ENCODE results near the gene ZC3H12C.
"Not testable (repeated sequence)": the region's sequence is repeated elsewhere in the genome, so short reads cannot be mapped to it uniquely, and the experiment has no call there.

ZC3H12C gene

DNA sequence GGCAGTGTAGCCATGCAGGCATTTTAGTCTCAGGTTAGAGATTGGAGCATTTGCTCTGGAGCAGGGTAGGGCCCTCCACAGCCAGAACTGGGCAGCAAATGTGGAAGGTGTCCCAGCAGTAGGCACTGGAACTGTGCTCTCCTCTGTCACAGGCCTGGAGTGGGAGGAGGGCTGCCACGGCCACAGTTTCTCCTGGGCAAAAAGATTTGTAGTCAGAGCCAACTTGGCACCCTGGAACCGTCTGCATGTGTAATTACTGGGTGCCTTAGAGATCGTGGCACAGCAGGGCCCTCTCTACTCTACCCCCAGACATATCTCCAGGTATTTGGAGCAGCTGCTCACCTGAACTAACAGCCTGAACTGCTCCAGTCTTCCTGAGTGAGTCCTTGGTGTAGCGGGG, 93.7 kb downstream of the ZC3H12C start:
- no peak for DNase-seq

DNA sequence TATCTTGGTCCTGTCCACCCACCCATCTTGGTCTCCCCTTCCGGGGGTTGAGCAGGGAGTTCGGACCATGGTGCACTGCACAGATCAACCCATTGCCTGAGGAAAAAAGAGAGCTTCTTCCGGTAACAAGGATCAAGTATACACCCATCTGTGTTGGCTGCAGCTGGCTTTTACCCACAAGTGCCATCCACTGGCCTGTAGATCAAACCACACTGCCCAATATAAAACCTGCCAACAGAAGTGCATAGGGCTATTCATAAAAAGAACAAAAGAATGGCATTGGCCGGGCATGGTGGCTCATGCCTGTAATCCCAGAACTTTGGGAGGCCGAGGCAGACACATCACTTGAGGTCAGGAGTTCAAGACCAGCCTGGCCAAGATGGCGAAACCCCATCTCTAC, 94.5 kb downstream of the ZC3H12C start:
- DNase-seq = no peak

DNA sequence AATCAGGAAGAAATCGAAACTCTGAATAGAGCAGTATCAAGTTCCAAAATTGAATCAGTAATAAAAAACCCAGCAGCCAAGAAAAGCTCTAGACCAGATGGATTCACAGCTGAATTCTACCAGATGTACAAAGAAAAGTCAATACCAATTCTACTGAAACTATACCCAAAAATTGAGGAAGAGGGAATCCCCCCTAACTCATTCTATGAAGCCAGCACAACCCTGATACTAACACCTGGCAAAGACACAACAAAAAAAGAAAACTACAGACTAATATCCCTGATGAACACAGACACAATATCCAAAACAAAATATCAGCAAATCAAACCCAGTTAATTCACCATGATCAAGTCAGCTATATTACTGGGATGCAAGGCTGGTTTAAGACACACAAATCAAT, 97.7 kb downstream of the ZC3H12C start:
- DNase-seq = no peak

DNA sequence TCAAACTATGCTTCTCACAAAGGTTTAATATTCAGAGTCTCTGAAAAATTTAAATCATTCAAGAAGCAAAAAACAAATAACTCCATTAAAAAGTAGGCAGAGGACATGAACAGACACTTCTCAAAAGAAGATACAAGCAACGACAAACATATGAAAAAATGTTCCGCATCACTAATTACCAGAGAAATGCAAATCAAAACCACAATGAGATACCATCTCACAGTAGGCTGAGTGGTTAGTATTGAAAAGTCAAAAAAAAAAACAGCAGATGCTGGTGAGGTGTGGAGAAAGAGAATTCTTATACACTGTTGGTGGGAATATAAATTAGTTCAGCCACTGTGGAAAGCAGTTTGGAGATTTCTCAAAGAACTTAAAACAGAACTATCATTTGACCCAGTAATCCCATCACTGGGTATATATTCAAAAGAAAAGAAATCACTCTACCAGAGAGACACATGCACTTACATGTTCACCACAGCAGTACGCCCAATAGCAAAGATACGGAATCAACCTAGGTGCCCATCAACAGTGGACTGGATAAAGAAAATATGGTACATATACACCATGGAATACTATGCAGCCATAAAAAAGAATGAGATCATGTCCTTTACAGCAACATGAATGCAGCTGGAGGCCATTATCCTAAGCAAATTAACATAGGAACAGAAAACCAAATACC, 99.6 kb downstream of the ZC3H12C start:
- not testable (repeated sequence) for DNase-seq

DNA sequence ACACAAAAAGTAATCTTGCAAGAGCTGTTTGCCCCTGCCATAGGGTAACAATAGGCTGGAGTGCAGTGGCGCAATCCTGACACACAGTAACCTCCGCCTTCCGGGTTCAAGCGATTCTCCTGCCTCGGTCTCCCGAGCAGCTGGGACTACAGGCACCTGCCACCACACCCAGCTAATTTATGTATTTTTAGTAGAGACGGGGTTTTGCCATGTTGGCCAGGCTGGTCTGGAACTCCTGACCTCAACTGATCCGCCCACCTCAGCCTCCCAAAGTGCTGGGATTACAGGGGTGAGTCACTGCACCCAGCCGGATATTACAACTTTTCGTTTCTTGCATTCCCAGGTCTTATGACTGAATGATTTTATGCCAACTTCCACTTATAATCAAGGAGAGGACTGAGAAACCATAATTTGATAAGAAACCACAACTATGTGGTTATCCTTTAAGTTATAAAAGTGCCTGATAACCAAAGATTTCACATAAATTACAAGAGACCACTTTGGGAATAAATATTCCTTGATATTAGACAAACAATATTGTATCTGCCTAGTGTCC, 101.1 kb downstream of the ZC3H12C start:
- DNase-seq = not testable (repeated sequence)

DNA sequence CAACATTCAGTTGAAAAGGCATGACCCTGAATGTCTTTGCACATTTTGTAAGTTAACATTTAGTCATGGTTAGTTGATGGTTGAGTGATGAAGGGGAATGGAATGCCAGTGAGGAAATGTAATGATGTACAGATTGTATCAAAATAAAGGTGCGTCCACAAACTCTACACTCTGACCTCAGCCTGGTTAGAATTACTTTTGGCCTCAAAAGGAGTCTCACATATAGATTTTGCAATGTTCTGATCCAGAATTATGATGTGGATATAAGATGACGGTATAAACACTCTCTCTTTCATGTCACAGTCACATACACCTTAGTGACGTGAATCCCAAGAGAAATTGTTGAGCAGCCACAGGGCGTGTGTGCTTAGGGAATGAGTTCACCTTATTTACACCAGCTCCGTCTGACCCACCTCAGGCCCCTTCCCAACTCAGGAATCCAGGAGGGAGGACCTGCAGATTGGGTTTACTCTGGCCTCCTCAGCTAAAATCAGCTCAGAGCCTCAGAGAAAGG, 103.1 kb downstream of the ZC3H12C start:
- no peak for DNase-seq

DNA sequence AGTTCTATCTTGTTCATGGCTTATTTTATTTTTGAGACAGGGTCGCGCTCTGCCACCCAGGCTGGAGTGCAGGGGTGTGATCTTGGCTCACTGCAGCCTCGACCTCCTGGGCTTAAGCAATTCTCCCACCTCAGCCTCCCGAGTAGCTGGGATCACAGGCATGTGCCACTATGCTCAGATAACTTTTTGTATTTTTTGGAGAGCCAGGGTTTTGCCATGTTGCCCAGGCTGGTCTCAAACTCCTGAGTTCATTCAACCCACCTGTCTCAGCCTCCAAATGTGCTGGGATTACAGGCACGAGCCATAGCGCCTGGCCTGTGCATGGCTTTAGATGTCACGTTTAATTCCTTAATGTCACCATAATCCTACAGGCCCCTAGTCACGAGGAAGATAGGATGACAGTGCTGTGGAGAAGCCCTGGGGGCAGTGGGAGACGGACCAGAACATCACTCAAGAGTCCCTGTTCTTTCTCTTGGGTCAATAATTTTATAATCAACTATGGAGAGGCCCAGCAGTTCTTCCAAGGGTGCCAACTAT, 103.8 kb downstream of the ZC3H12C start:
- no peak for DNase-seq

DNA sequence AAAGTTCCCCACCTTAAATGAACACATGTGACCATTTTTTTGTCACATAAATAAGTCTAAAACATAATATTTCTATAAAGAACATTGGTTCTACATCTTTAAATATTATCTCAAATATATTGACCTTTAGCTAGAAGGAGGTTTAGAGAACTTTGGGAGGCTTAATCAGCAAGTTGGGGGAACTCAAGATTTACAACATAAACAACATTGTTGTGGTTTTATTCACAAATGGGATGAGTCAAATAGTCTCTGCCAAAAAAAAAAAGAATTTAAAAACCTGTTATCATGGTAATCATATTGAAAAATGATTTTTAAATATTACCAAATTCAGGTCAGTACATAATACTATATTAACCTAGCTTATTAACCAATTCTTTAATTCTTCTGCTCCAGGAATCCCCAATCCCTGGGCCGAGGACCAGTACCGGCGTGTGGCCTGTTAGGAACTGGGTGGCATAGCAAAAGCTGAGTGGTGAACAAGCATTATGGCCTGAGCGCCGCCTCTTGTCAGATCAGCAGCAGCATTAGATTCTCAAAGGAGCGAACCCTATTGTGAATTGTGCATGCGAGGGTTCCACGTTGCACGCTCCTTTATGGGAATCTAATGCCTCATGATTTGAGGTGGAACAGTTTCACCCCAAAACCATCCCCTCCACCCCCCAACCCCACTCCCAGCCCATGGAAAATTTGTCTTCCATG, 105.0 kb downstream of the ZC3H12C start:
- no peak for DNase-seq

DNA sequence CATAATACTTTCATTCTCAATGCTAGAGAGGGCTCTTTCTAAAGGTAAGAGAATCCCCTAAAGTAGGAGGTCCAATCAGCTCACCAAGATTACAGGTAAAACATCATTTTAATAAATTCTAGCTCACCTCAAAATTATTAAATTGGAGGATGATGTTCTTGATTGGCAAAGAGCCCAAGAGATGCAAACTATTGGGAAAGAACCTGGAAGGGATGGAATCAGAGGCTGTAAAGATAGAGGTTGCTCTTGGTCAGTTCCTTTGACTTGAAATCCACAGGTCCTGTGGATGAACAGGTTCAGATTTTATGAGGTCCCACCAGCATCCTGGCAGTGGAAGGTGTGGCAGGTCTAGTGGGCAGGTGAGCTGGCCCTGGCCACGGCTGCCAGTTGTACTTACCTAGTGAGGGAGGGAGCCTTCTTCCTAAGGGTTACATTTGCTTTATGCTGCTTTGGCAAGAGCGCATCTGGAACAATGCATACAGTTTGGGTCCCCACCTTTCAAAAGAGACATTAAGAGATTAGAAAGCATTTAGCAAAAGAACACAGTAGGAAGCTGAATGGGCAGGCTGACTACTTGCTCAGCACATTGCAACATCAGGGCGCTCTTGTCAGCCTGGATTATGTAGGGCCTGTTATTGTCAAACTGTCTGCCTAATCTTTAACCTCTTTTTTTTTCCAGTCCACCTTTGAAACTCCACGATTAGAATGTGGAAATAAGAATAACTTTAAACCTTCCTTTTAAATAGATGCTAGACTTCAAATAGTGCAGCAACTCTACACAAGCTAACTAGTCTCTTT, 106.2 kb downstream of the ZC3H12C start:
- no peak for DNase-seq

DNA sequence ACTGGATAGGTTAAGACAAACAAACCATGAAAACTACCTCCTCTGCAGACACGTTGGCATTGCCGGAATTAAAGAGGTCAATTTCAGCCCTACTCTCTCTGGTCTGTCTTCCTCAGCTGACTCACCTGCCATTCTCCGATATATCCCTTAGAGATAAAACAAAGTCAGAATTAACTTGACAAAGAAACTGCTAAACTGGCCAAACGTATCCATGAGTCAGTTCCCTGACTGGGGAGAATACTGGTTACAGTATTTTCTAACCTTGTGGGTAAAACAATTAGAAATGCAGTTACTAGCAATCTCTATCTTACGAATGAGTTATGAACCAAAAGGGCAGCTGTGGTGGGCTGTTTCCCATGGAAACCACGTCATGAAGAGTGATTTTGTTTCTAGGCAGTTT, 107.0 kb downstream of the ZC3H12C start:
- DNase-seq = no peak

DNA sequence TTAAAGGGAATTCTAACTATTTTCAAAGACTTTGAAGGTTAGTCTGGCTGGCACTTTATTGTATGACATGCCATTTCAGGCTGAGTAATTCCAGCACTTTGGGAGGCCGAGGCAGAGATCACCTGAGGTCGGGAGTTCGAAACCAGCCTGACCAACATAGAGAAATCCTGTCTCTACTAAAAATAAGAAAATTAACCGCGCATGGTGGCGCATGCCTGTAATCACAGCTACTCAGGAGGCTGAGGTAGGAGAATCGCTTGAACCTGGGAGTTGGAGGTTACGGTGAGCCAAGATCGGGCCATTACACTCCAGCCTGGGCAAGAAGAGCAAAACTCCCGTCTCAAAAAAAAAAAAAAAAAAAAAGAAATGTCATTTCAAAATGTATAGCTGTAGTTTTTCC, 107.6 kb downstream of the ZC3H12C start:
- DNase-seq = no peak

DNA sequence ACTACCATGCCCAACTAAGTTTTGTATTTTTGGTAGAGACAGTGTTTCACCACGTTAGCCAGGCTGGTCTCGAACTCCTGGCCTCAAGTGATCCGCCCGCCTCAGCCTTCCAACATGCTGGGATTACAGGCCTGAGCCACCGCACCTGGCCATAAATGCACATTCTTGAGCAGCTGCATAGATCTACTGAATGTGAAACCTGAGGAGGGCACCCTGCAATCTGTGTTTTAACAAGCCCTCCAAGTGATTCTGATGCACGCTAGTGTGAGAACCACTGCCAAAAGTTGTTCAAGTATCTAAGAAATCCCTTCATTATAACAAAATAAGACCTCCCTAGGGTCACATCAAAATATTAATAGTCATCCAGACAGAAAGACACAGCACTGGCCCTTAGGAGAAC, 113.9 kb downstream of the ZC3H12C start:
- no peak for DNase-seq

DNA sequence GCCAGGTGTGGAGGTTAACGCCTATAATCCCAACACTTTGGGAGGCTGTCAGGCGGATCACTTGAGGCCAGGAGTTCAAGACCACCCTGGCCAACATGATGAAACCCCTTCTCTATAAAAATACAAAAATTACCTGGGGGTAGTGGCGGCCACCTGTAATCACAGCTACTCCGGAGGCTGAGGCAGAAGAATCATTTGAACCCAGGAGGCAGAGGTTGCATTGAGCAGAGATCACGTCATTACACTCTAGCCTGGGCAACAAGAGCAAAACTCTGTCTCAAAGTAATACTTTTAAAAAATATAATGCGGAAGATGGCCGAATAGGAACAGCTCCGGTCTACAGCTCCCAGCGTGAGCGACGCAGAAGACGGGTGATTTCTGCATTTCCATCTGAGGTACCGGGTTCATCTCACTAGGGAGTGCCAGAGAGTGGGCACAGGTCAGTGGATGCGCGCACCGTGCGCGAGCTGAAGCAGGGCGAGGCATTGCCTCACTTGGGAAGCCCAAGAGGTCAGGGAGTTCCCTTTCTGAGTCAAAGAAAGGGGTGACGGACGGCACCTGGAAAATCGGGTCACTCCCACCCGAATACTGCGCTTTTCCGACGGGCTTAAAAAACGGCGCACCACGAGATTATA, 115.6 kb downstream of the ZC3H12C start:
- peak in 1 of 2 donors; percentile 14 for DNase-seq

DNA sequence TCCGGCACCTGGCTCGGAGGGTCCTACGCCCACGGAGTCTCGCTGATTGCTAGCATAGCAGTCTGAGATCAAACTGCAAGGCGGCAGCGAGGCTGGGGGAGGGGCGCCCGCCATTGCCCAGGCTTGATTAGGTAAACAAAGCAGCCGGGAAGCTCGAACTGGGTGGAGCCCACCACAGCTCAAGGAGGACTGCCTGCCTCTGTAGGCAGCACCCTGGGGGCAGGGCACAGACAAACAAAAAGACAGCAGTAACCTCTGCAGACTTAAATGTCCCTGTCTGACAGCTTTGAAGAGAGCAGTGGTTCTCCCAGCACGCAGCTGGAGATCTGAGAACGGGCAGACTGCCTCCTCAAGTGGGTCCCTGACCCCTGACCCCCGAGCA, 116.1 kb downstream of the ZC3H12C start:
- not testable (repeated sequence) for DNase-seq

DNA sequence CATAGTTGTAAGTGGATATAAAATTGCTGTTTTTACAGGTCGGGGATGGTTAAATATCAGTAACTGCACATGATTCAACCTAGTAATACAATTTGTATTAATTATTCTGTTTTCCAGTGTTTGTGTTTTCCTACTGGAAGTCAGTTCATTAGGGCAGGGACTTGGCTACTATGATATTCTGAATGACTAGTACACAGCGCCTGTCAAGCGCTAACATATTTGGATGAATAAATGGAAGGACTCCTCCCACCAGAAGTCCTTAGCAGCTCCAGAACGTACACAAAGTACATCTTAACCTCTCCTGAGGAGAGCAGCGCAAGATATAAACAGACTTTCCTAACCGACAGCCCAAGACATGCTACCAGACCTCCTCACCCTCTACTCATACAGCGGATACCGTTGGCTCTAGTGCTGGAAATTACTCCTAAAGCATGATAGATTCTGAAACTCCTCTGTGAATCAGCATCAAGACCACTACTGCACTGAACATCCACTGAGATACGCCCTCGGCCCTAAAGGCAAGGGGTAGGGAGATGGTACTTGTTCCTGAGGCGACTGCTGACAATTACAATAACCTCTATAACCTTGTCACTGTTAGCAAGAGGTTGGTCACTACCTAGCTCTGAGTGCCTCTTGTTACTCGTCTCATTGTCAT, 124.2 kb downstream of the ZC3H12C start:
- no peak for DNase-seq

DNA sequence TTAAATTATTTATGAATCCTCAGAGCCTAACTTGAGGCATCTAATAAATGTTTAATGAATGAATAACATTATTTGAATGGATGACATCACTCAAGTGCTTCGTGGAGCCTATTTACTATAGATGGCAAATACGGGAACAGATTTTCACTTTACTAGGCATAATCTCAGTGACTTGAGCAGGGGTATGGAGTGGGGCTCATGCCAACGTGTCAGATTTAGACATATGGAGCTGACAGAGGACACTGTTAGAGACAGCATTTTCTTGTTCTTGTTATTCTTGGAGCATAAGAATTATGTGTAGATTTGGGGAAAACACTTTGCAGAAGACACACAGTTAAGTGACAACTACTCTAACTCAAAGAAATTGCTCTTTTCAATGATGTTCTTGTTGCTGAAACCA, 124.7 kb downstream of the ZC3H12C start:
- no peak for DNase-seq

DNA sequence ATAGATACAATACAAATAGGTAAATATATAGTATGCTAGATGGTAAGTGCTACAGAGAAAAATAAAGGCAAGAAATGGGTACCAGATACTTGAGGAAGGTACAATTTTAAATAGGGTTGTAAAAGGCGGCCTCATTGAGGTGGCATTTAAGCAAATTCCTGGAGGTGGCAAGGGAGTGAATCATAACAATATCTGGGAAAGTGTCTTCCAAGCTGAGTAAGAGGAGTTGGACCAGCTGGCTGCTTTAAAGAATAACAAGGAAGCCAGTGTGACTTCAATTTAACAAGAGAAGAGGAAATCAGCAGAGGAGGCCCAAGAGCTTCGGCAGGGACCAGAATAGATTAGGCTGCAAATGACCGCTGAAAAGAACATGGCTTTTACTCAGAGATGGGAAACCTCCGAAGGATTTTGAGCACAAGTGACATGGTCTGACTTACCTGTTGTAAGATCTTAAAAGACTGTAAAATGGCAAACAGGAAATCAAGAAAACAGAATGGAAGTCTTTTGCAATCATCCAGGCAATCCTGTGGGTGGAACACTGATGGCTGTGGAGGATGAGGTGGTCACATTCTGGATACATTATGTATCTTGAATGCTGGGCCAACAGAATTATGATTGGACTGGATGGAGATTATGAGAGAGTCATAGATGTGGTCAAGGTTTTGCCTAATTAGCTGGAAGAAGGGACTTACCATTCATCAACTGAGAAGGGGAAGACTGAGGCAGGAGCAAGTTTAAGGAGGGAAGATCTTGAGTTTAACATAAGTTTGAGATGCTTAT, 126.0 kb downstream of the ZC3H12C start:
- DNase-seq = no peak

Data from stimulated activated CD4-positive, alpha-beta T cell treated with anti-CD3 and anti-CD28 coated beads, Interleukin-2, amount 100 ng/mL, for 24 hours (primary cell).